ENCODE results near the gene SEC31A.

SEC31A gene

GRCh38 chr4:82791179-82791578, 99.8 kb downstream of the SEC31A start:
- no peak for DNase-seq

GRCh38 chr4:82790060-82790660, 100.8 kb downstream of the SEC31A start:
- no peak for DNase-seq

GRCh38 chr4:82789025-82789776, 101.8 kb downstream of the SEC31A start:
- no peak for DNase-seq

- no peak for DNase-seq
Measured at GRCh38 chr4:82787342-82787741, 103.6 kb downstream of the SEC31A start.

GRCh38 chr4:82786828-82787227, 104.1 kb downstream of the SEC31A start:
- no peak for DNase-seq

- DNase-seq, result no peak
Measured at GRCh38 chr4:82785611-82786400, 105.1 kb downstream of the SEC31A start.

GRCh38 chr4:82784681-82785610, 106.0 kb downstream of the SEC31A start:
- no peak for DNase-seq

- no peak for DNase-seq
Measured at GRCh38 chr4:82782626-82783345, 108.2 kb downstream of the SEC31A start.

- DNase-seq, result no peak
Measured at GRCh38 chr4:82780752-82781231, 110.2 kb downstream of the SEC31A start.

- DNase-seq, result no peak
Measured at GRCh38 chr4:82780170-82780751, 110.7 kb downstream of the SEC31A start.

GRCh38 chr4:82779032-82779431, 111.9 kb downstream of the SEC31A start:
- no peak for DNase-seq

- DNase-seq, result no peak
Measured at GRCh38 chr4:82777857-82778525, 113.0 kb downstream of the SEC31A start.

GRCh38 chr4:82776925-82777542, 113.9 kb downstream of the SEC31A start:
- no peak for DNase-seq

- DNase-seq, result no peak
Measured at GRCh38 chr4:82775243-82775642, 115.7 kb downstream of the SEC31A start.

- no peak for DNase-seq
Measured at GRCh38 chr4:82774711-82775171, 116.2 kb downstream of the SEC31A start.

- no peak for DNase-seq
Measured at GRCh38 chr4:82773057-82773456, 117.9 kb downstream of the SEC31A start.

- no peak for DNase-seq
Measured at GRCh38 chr4:82770607-82771006, 120.3 kb downstream of the SEC31A start.

Measured in activated CD4-positive, alpha-beta T cell treated with anti-CD3 and anti-CD28 coated beads, Interleukin-2, Interleukin-6, amounts not matched to agents 100 ng/mL and 50 ng/mL, durations not matched to agents 16 hours and 8 hours (primary cell).